ENCODE data around the gene ZYG11B. TPM values are rescaled to one million over a fixed set of nuclear protein-coding genes. Genes with fewer than 3 reads are reported as not detected.
"Not testable (repeated sequence)": the region's sequence is repeated elsewhere in the genome, so short reads cannot be mapped to it uniquely, and the experiment has no call there.

ZYG11B gene
- total RNA-seq, 1 donor from 2014 or later: 97.4 TPM

DNA sequence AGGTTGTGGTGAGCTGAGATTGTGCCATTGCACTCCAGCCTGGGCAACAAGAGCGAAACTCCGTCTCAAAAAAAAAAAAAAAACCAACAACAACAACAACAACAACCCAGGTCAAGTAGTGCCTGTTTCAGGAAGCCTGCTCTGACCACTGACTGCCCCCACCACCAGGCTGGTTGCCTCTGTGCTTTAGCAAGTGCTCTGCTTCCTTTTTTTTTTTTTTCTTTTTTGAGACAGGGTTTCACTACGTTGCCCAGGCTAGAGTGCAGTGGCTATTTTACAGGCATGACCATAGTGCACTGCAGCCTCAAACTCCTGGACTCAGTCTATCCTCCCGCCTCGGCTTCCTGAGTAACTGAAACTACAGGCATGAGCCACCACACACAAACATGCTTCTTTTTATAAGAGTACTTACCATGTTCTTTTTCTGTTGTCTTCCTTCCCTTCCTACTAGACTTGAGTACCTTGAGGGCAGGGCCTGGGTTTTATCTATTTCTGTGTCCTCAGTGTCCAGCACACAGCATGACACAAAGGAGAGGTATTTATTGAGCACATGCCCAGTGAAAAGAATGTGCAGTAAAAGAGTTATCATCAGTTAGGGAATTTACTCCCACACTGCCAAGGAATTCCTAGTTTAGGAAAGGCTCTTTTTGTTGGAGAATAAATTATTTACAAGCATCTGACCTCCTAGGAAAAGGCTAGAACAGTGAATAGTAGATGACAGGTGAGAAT is 18.2 kb upstream of the ZYG11B start:
- no peak for DNase-seq

GRCh38 chr1:52709016-52709415 is 17.2 kb upstream of the ZYG11B start:
- no peak for DNase-seq

DNA sequence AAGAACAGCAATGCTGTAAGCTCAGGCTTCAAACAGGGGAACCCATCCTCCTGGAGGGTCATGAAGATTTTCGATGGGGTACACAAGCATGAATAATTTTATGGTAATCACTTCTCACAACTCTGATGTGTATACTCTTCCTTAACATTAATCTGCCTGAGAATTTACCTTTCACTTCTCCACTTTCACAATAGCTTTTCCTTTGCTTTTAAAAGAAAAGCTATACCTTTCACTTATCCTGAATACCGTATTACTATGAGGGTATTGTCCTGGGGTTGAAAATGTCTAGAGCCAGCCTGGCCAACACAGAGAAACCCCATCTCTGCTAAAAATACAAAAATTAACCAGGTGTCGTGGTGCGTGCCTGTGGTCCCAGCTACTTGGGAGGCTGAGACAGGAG is 12.7 kb upstream of the ZYG11B start:
- DNase-seq: no peak

DNA sequence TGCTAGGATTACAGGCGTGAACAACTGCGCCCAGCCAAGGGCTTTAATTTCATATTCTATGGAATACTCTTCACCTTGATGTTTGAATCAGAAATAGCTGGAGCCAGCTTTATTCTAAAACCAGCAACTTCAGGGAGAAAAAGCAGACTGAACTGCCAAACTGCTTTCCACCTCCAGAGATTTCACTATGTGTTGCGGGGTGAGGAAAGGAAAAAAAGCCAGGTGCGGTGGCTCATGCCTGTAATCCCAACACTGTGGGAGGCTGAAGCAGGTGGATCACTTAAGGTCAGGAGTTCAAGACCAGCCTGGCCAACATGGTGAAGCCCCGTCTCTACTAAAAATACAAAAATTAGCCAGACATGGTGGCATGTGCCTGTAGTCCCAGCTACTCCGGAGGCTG is 11.0 kb upstream of the ZYG11B start:
- DNase-seq: not testable (repeated sequence)

DNA sequence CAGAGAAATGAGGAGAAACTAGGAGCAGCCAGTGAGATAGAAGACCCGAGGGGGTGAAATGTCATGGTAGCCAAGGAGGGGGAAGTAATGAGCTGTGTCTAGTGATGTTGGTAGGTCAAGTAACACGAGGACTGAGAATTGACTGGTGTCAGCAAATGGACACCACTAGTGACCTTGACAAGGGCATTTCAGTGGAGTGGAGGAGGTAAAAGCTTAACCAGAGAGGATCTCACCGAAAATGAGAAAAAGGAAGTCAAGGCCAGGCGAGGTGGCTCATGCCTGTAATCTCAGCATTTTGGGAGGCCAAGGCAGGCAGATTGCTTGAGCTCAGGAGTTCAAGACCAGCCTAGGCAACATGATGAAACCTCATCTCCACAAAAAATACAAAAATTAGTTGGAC is 3.0 kb upstream of the ZYG11B start:
- no peak for DNase-seq

DNA sequence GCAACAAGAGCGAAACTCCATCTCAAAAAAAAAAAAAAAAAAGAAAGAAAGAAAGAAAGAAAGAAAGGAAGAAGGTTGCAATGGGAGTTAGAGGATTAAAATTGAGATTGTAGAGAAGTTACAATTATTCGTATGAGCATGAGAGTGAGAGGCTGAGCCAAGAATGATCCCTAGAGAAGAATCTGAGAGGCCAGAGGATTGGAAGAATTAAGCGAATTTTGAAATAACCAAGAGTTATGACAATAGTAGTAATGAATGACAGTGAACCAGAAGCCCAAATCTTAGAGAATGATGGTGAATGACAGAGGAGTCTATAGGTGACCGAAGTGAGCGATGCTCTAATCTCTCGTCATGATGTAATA is 369 bp upstream of the ZYG11B start:
- no peak for DNase-seq

GRCh38 chr1:52727114-52727586 is 897 bp downstream of the ZYG11B start:
- peak; percentile 50 for DNase-seq

GRCh38 chr1:52727956-52728656 is 1.9 kb downstream of the ZYG11B start:
- no peak for DNase-seq

- no peak for DNase-seq
These were observed 7.1 kb downstream of the ZYG11B start for GRCh38 chr1:52733368-52733767.

DNA sequence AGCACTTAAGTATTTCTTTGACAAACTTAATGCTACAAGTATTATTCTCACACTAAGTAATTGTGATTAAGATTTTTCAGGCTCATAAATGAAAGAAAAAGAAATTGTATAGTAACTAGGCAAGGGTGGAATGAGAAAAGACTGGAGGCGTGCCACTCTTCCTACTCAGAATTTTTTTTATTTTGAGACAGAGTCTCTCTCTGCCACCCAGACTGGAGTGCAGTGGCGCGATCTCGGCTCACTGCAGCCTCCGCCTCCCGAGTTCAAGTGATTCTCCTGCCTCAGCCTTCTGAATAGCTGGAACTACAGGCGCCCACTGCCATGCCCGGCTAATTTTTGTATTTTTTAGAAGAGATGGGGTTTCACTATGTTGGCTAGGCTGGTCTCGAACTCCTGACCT is 9.1 kb downstream of the ZYG11B start:
- not testable (repeated sequence) for DNase-seq

- no peak for DNase-seq
These were observed 11.9 kb downstream of the ZYG11B start for GRCh38 chr1:52738148-52738547.

- DNase-seq: no peak
These were observed 12.6 kb downstream of the ZYG11B start for GRCh38 chr1:52738893-52739292.

GRCh38 chr1:52739699-52740467 is 13.6 kb downstream of the ZYG11B start:
- no peak for DNase-seq

DNA sequence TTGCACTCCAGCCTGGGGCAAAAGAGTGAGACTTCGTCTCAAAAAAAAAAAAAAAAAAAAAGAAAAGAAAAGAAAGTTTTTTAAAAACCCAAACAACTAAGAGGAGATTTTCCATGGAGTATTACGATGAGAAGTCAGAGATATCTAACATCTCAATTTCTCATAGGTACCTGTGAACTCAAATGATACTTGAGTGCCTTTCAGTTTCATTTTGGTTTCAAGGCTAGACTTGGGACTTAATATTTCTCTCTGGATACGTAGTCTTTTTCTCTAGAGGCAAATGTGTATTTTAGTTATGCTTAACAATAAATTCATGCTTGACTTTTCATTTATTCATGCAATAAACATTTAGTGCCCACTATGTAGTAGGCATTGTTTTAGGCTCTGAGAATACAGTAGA is 15.0 kb downstream of the ZYG11B start:
- no peak for DNase-seq

- DNase-seq: no peak
These were observed 19.9 kb downstream of the ZYG11B start for GRCh38 chr1:52746189-52746588.

DNA sequence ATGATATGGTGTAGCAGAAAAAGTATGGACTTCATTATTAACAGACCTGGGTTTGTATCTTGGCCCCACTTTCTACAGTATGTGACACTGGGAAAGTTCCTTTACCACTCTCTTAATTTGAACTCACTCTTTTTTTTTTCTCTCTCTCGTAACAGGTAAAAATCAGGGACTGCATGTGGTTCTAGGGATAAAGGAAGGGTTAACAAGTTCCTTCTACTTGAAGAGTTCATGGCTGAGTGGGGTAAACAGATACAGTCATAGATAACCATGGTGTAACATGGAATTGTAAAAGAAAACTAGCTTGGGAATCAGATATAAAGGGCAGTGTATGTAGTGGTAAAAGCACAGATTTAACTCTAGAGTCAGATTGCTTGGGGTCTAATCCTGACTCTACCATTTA is 21.2 kb downstream of the ZYG11B start:
- DNase-seq: no peak

DNA sequence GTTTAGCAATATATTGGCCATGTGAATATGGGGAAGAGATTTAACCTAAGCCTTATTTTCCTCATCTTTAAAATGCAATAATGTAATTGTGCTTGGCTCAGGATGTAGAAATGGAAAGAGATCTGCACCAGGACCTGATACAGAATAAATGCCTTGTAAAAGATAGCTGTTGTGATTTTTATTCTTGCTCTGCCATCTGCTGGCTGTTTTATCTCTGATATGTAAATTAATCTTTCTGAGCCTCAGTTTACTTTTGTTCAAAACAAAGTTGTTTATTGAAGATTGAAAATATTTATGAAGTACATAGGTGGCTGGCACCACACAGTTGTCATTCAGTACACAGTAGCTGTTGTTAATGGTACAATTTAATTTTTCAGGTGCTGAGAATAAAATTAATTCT is 21.9 kb downstream of the ZYG11B start:
- DNase-seq: no peak

DNA sequence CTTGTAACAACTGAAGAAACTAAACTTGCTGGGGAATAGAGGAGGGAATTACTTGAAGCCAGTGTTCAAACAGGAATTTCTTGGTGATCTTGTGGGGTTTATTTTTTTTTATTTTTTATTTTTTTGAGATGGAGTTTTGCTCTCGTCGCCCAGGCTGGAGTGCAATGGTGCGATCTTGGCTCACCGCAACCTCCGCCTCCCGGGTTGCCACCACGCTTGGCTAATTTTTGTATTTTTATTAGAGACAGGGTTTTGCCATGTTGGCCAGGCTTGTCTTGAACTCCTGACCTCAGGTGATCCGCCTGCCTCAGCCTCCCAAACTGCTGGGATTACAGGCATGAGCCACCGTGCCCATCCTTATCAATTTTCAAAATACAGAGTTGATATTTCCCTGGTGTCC is 23.2 kb downstream of the ZYG11B start:
- DNase-seq: not testable (repeated sequence)

- not testable (repeated sequence) for DNase-seq
These were observed 23.9 kb downstream of the ZYG11B start for GRCh38 chr1:52750139-52750538.

- peak; percentile 27 for DNase-seq
These were observed 25.6 kb downstream of the ZYG11B start for GRCh38 chr1:52751589-52752483.

DNA sequence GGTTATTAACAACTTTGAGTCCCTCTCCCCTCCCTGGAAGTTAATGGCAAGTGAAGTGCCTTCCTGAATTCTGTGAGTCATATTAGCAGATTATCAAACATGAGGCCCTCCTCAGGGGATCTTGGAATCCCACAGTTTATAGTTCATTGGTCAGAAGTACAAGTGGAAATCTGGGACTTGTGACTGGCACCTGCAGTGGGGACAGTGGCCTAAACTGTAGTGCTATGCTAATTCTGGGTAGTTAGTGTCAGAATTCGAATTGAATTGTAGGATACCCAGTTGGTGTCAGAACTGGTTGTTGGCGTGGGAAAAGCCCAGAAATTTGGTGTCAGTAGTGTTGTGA is 26.2 kb downstream of the ZYG11B start:
- DNase-seq: no peak

DNA sequence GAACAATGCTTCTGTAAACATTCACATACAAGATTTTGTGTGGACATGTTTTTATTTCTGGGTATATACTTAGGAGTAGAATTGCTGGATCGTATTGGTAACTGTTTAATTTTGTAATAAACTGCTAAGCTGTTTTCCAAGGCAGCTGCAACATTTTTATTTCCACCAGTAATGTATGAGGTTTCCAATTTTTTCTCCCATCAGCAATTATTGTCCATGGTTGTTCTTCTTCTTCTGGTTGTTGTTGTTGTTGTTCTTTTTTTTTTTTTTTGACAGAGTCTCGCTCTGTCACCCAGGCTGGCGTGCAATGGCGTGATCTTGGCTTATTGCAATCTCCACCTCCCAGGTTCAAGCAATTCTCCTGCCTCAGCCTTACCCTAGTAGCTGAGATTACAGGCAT is 26.9 kb downstream of the ZYG11B start:
- no peak for DNase-seq
